CD14-positive monocyte (primary cell): ENCODE data around the gene NOX5. TPM values are rescaled to one million over a fixed set of nuclear protein-coding genes. Genes with fewer than 3 reads are reported as not detected.

ENCODE experiments used
- DNase-seq, 3 donors: peaks; one replicate each; pipeline ENCODE4 v3.0.0-alpha.2; 2011 to 2022
- H2AFZ ChIP-seq: 2 replicates; pipeline ENCODE4 v1.6.0; 2012; ENCODE audit warnings: mild to moderate bottlenecking, low read depth, low read length, inconsistent platforms; ENCODE audit not compliant: insufficient read depth, poor library complexity, severe bottlenecking
- H3K27ac ChIP-seq, 2 donors: 1 replicate in 1 of 2; 2 replicates in 1 of 2; pipeline ENCODE4 v1.5.1; 2012 to 2013; ENCODE audit warnings: low read length in 2 of 2, control low read depth in 1 of 2, inconsistent platforms in 1 of 2, low read depth in 1 of 2, mild to moderate bottlenecking in 1 of 2
- H3K27me3 ChIP-seq, 2 donors: one replicate each; pipeline versions ENCODE4 v1.6.0 to v1.6.1; 2011 to 2013; ENCODE audit warnings: low read length in 2 of 2; ENCODE audit not compliant: control insufficient read depth in 2 of 2, insufficient read depth in 2 of 2
- H3K36me3 ChIP-seq, 2 donors: replicated peaks in 1 of 2; 1 replicate in 1 of 2; 2 replicates in 1 of 2; pipeline versions ENCODE4 v1.5.1 to v1.6.1; 2012 to 2013; ENCODE audit warnings: low read length in 2 of 2, control low read depth in 1 of 2, inconsistent platforms in 1 of 2, mild to moderate bottlenecking in 1 of 2; ENCODE audit not compliant: insufficient read depth in 2 of 2, control insufficient read depth in 1 of 2
- H3K4me1 ChIP-seq, 2 donors: 1 replicate in 1 of 2; 2 replicates in 1 of 2; pipeline versions ENCODE4 v1.5.1 to v1.6.1; 2012 to 2013; ENCODE audit warnings: low read length in 2 of 2, control low read depth in 1 of 2, inconsistent platforms in 1 of 2, mild to moderate bottlenecking in 1 of 2, moderate library complexity in 1 of 2; ENCODE audit not compliant: insufficient read depth in 2 of 2, control insufficient read depth in 1 of 2
- H3K4me2 ChIP-seq: replicated peaks from 2 replicates; pipeline ENCODE3; 2012; ENCODE audit warnings: low read length, moderate library complexity, mild to moderate bottlenecking; ENCODE audit not compliant: poor library complexity, severe bottlenecking; ENCODE audit errors: extremely low read depth
- H3K4me3 ChIP-seq, 3 experiments: fragments of 200-600 bp in 1 of 3; sonication (generic) in 1 of 3; replicated peaks in 1 of 3; 1 replicate in 2 of 3; 2 replicates in 1 of 3; pipeline ENCODE4 v1.5.1; 2011 to 2013; ENCODE audit warnings: low read length in 3 of 3, mild to moderate bottlenecking in 3 of 3, control low read depth in 2 of 3, low read depth in 2 of 3, inconsistent platforms in 1 of 3, moderate library complexity in 1 of 3
- H3K79me2 ChIP-seq: 2 replicates; pipeline ENCODE4 v1.6.0; 2012; ENCODE audit warnings: mild to moderate bottlenecking, control low read depth, inconsistent platforms, low read length, moderate library complexity; ENCODE audit not compliant: insufficient read depth
- H3K9ac ChIP-seq: 2 replicates; pipeline ENCODE4 v1.6.0; 2017; ENCODE audit warnings: low read length, mild to moderate bottlenecking; ENCODE audit not compliant: insufficient read depth, poor library complexity, severe bottlenecking
- H3K9me3 ChIP-seq, 2 donors: replicated peaks in 1 of 2; 1 replicate in 1 of 2; 2 replicates in 1 of 2; pipeline versions ENCODE4 v1.5.1 to v1.6.1; 2012 to 2013; ENCODE audit warnings: low read length in 2 of 2, control low read depth in 1 of 2; ENCODE audit not compliant: control insufficient read depth in 1 of 2, insufficient read depth in 1 of 2
- H4K20me1 ChIP-seq: 2 replicates; pipeline ENCODE4 v1.6.0; 2012; ENCODE audit warnings: mild to moderate bottlenecking, low read length, control low read depth, moderate library complexity; ENCODE audit not compliant: insufficient read depth
- H3K27ac Mint-ChIP-seq, 7 donors: one replicate each; pipeline ENCODE4 v1.8.0; 2020; ENCODE audit warnings: mild to moderate bottlenecking in 7 of 7, mixed read lengths in 7 of 7, moderate library complexity in 6 of 7, inconsistent platforms in 2 of 7
- H3K27me3 Mint-ChIP-seq, 3 donors: one replicate each; pipeline ENCODE4 v1.8.0; 2021 to 2022; ENCODE audit warnings: low read depth in 3 of 3, mild to moderate bottlenecking in 3 of 3, mixed read lengths in 3 of 3, moderate library complexity in 3 of 3, inconsistent platforms in 1 of 3
- H3K36me3 Mint-ChIP-seq, 2 donors: one replicate each; pipeline ENCODE4 v1.8.0; 2020; ENCODE audit warnings: mixed read lengths in 2 of 2, inconsistent platforms in 1 of 2, mild to moderate bottlenecking in 1 of 2
- H3K4me1 Mint-ChIP-seq: one replicate; pipeline ENCODE4 v1.8.0; 2020; ENCODE audit warnings: mild to moderate bottlenecking, mixed read lengths
- H3K4me3 Mint-ChIP-seq, 2 donors: one replicate each; pipeline ENCODE4 v1.8.0; 2020; ENCODE audit warnings: mild to moderate bottlenecking in 2 of 2, mixed read lengths in 2 of 2, moderate library complexity in 1 of 2
- H3K9me3 Mint-ChIP-seq, 7 donors: one replicate each; pipeline ENCODE4 v1.8.0; 2020 to 2022; ENCODE audit warnings: mixed read lengths in 7 of 7, mild to moderate bottlenecking in 6 of 7, moderate library complexity in 6 of 7, inconsistent platforms in 2 of 7
- CTCF ChIP-seq: fragments of 200-600 bp; IDR thresholded peaks from one replicate; pipeline ENCODE4 v1.8.0; 2022; ENCODE audit warnings: antibody characterized with exemption, mild to moderate bottlenecking
- WGBS: methylation state at CpG from one replicate; pipeline ENCODE4 v1.1.5; 2013; ENCODE audit warnings: missing lambda C conversion rate; ENCODE audit not compliant: insufficient coverage; 5-methylcytosine and 5-hydroxymethylcytosine counted together
- intact Hi-C, 2 donors: fragments of 100-400 bp; cut with micrococcal nuclease; formaldehyde crosslinking; loops; one replicate each; pipeline versions ENCODE4 v1.15.0 to v1.15.1; 2023
- polyA plus RNA-seq, 3 donors: library from polyadenylated mRNA; depleted of rRNA in 1 of 3; unstranded in 2 of 3; stranded (reverse) in 1 of 3; fragments of 300-500 nt in 2 of 3; fragments of >200 nt in 1 of 3; fragmentation: Illumina TruSeq in 2 of 3; gene quantifications; 1 replicate in 2 of 3; 2 replicates in 1 of 3; pipeline ENCODE4 v1.2.3, GENCODE V29; 2012 to 2021

The NOX5 gene
- polyA plus RNA-seq, 3 donors, result not detected

DNA sequence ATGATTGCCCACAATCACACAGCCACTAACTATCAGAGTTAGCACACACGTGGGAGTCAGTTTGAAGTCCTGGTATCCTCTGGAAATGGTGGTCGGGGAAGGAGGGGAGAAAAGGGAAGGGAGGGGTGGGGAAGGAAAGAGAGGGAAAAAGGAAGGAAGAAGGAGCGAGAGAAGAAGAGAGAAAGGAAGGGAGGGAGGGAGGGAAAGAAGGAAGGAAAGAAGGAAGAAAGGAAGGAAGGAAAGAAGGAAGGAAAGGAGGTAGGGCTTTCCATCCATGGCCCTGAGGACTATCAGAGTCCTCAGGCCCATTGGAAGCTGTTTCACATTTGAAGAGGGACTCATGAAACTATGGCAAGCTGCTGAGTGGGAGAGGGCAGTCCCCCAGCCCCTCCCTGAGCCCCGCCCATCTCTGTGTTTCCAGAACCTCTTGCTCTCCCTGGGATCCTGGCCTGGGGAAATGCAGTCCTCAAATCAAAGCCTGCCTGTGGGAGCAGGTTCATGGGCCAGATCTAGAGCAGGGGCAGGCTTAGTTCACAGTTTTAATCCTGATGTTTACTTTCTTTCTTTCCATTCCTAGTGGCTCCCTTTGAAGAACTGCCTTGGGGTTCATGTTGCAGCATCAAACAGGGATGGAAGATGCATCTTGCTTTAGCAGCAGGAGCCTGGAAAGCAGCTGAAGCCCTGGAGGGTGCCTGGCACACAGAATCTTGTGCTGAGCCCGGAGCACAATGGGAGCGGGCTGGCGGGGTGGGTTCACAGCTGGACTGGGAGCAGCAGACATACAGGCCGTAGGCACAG lies 79.8 kb downstream of the NOX5 start:
- Mint-ChIP-seq H3K27me3 (peaks cover 0 to 3% (median 1%) of the 10 kb centered on the region in 3 donors), H3K4me3 (no peak overlapping the region), H3K9me3 (no peaks in the 10 kb centered on the region), H3K4me1 (peaks cover 23% of the 10 kb centered on the region), H3K36me3 (no peaks in the 10 kb centered on the region), H3K27ac (no peak overlapping the region)
- H3K27me3 ChIP-seq, result no peaks in the 10 kb centered on the region
- no peaks in the 10 kb centered on the region for H4K20me1 ChIP-seq
- H3K36me3 ChIP-seq, result no peaks in the 10 kb centered on the region
- H3K79me2 ChIP-seq, result no peaks in the 10 kb centered on the region
- no peak overlapping the region for H3K9ac ChIP-seq
- intact Hi-C loops, result no loop called here
- H2AFZ ChIP-seq, result peak overlapping the region; percentile 57
- H3K4me2 ChIP-seq, result no peak overlapping the region
- peaks cover 9 to 11% of the 10 kb centered on the region in 2 donors for H3K4me1 ChIP-seq
- DNase-seq, result no peak
- H3K9me3 ChIP-seq, result no peaks in the 10 kb centered on the region
- WGBS, result 83% methylated on average over 6 of the region's 8 CpGs
- no peak for TF ChIP-seq CTCF
- H3K27ac ChIP-seq, result no peak overlapping the region
- no peak overlapping the region for H3K4me3 ChIP-seq

DNA sequence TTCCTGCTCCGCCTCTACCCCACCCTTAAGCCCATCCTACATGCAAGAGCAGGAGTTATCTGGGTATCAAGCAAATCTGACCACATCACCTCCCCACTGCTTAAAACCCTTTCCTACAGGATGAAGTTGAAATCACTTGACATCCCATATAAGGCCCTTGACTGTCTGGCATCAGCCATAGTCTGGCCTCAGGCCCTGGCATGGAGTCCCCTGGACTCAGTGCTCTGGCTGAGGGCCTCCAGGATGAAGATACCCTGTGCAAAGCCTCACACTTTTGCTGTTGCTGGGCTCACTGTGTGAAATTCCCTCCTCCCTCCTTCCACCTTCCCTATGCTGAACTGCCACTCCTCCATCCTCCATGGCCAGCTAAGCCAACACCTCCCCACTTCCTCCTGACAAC lies 80.8 kb downstream of the NOX5 start:
- H3K27me3 Mint-ChIP-seq, result peaks cover 0 to 1% (median under 1%) of the 10 kb centered on the region in 3 donors
- H3K79me2 ChIP-seq, result no peaks in the 10 kb centered on the region
- no peak for DNase-seq
- no peaks in the 10 kb centered on the region for H4K20me1 ChIP-seq
- no peaks in the 10 kb centered on the region for H3K27me3 ChIP-seq
- TF ChIP-seq CTCF, result no peak
- no peak overlapping the region for H3K9ac ChIP-seq
- no peaks in the 10 kb centered on the region for H3K9me3 Mint-ChIP-seq
- no peak overlapping the region for H2AFZ ChIP-seq
- WGBS, result 86% methylated on average over 1 of the region's 1 CpG
- intact Hi-C loops, result no loop called here
- H3K36me3 Mint-ChIP-seq, result no peaks in the 10 kb centered on the region
- H3K4me3 ChIP-seq, result no peak overlapping the region
- no peak overlapping the region for H3K4me2 ChIP-seq
- H3K36me3 ChIP-seq, result no peaks in the 10 kb centered on the region
- no peaks in the 10 kb centered on the region for H3K9me3 ChIP-seq
- no peak overlapping the region for H3K27ac ChIP-seq
- H3K27ac Mint-ChIP-seq, result peak overlapping the region in 1 of 7 donors; percentile 10
- H3K4me3 Mint-ChIP-seq, result no peak overlapping the region
- H3K4me1 ChIP-seq, result peaks cover 9 to 11% of the 10 kb centered on the region in 2 donors
- peaks cover 25% of the 10 kb centered on the region for H3K4me1 Mint-ChIP-seq
